Endothelial cell of umbilical vein (primary cell): ENCODE results near the gene MYBPHL. TPM values are rescaled to one million over a fixed set of nuclear protein-coding genes. Genes with fewer than 3 reads are reported as not detected.

Experiments
- BruUV-seq: library from RNA; stranded (reverse); fragments of 400-500 nt; replicated peaks from 2 replicates; lab custom pipeline; 2021; lab: Mats Ljungman, UMichigan
- CTCF ChIA-PET: fragments of 300-600, 350-600 bp; sonication (Branson Sonifier 250); formaldehyde crosslinking; loops from one replicate; lab custom pipeline; 2021; ENCODE audit warnings: antibody characterized with exemption, inconsistent platforms; lab: Charles Lee
- POLR2A ChIA-PET: fragments of 300-600, 350-600 bp; sonication (Branson Sonifier 250); formaldehyde crosslinking; loops from one replicate; lab custom pipeline; 2021; ENCODE audit warnings: antibody characterized with exemption, inconsistent platforms; lab: Charles Lee
- DNase-seq: peaks from one replicate; pipeline ENCODE4 v3.0.0-alpha.2; 2011; ENCODE audit warnings: low read depth, low spot score
- FAIRE-seq: peaks from 2 replicates; lab custom pipeline; 2011; peaks lifted over from hg19 to GRCh38; lab: Jason Lieb, UNC
- H2AFZ ChIP-seq: 2 replicates; pipeline ENCODE4 v1.6.0; 2012; ENCODE audit warnings: low read depth, low read length, control low read depth, inconsistent platforms
- H3K27ac ChIP-seq: 2 replicates; pipeline ENCODE4 v1.5.1; 2011; ENCODE audit warnings: low read depth, mild to moderate bottlenecking, control low read depth, low read length, moderate library complexity; ENCODE audit not compliant: insufficient read depth
- H3K27me3 ChIP-seq, 2 experiments: 2 replicates each; pipeline versions ENCODE4 v1.6.0 to v1.6.1; 2011; ENCODE audit warnings: low read length in 2 of 2, mixed read lengths in 1 of 2; ENCODE audit not compliant: control insufficient read depth in 2 of 2, insufficient read depth in 2 of 2
- H3K36me3 ChIP-seq, 2 experiments: 2 replicates in 1 of 2; 3 replicates in 1 of 2; pipeline ENCODE4 v1.5.1; 2011; ENCODE audit warnings: low read length in 2 of 2, mild to moderate bottlenecking in 1 of 2, moderate library complexity in 1 of 2; ENCODE audit not compliant: control insufficient read depth in 2 of 2, insufficient read depth in 2 of 2; ENCODE audit errors: extremely low read depth in 1 of 2
- H3K4me1 ChIP-seq: 3 replicates; pipeline ENCODE4 v1.5.1; 2011; ENCODE audit warnings: mild to moderate bottlenecking, low read length; ENCODE audit not compliant: control insufficient read depth, insufficient read depth; ENCODE audit errors: extremely low read depth
- H3K4me2 ChIP-seq: 2 replicates; pipeline ENCODE4 v1.6.1; 2011; ENCODE audit warnings: low read length, control low read depth, mixed read lengths; ENCODE audit not compliant: insufficient read depth
- H3K4me3 ChIP-seq, 3 experiments: fragments of 200-600 bp in 1 of 3; sonication (generic), shearing (Covaris generic) in 1 of 3; replicated peaks in 1 of 3; 2 replicates each; pipeline ENCODE4 v1.5.1; 2011 to 2016; ENCODE audit warnings: control low read depth in 3 of 3, low read length in 3 of 3, mild to moderate bottlenecking in 2 of 3, inconsistent platforms in 1 of 3, low read depth in 1 of 3, moderate library complexity in 1 of 3; ENCODE audit not compliant: insufficient read depth in 1 of 3
- H3K79me2 ChIP-seq: 2 replicates; pipeline ENCODE4 v1.6.0; 2012; ENCODE audit warnings: low read length, inconsistent platforms; ENCODE audit not compliant: control insufficient read depth, insufficient read depth
- H3K9ac ChIP-seq: replicated peaks from 2 replicates; pipeline ENCODE3; 2011; ENCODE audit warnings: low read length, control low read depth; ENCODE audit not compliant: insufficient read depth; ENCODE audit errors: extremely low read depth
- H3K9me1 ChIP-seq: replicated peaks from 3 replicates; pipeline ENCODE4 v1.6.0; 2011; ENCODE audit warnings: mild to moderate bottlenecking, low read length; ENCODE audit not compliant: control insufficient read depth, insufficient read depth; ENCODE audit errors: extremely low read depth
- H3K9me3 ChIP-seq: replicated peaks from 2 replicates; pipeline ENCODE4 v1.5.1; 2012; ENCODE audit warnings: low read length, inconsistent platforms; ENCODE audit not compliant: control insufficient read depth, insufficient read depth
- H4K20me1 ChIP-seq: replicated peaks from 2 replicates; pipeline ENCODE3; 2011; ENCODE audit warnings: mild to moderate bottlenecking, low read length; ENCODE audit not compliant: control insufficient read depth, insufficient read depth; ENCODE audit errors: extremely low read depth
- EZH2 ChIP-seq: IDR thresholded peaks from 2 replicates; pipeline ENCODE4 v1.6.1; 2012; ENCODE audit warnings: borderline replicate concordance, low read depth, mild to moderate bottlenecking, moderate library complexity, low read length, inconsistent platforms; ENCODE audit not compliant: severe bottlenecking
- FOS ChIP-seq: IDR thresholded peaks from 2 replicates; pipeline ENCODE4 v1.6.1; 2011; ENCODE audit warnings: mild to moderate bottlenecking, low read length, moderate library complexity, borderline replicate concordance; ENCODE audit not compliant: insufficient read depth
- GATA2 ChIP-seq: IDR thresholded peaks from 2 replicates; pipeline ENCODE4 v1.7.0; 2011; ENCODE audit warnings: low read depth, mild to moderate bottlenecking, moderate library complexity, mixed read lengths, low read length; ENCODE audit not compliant: insufficient read length, insufficient read depth
- JUN ChIP-seq: IDR thresholded peaks from 2 replicates; pipeline ENCODE4 v1.6.1; 2011; ENCODE audit warnings: borderline replicate concordance, low read depth; ENCODE audit not compliant: insufficient read length, insufficient read depth
- MAX ChIP-seq: IDR thresholded peaks from 2 replicates; pipeline ENCODE4 v1.6.1; 2011; ENCODE audit not compliant: insufficient read depth, insufficient read length
- MYC ChIP-seq: IDR thresholded peaks from one replicate; pipeline ENCODE4 v1.6.1; 2011; ENCODE audit warnings: mild to moderate bottlenecking, low read depth, low read length
- POLR2A ChIP-seq: IDR thresholded peaks from 2 replicates; pipeline ENCODE4 v1.6.1; 2012; ENCODE audit warnings: low read depth, mild to moderate bottlenecking, control low read depth, low read length
- POLR2AphosphoS5 ChIP-seq: IDR thresholded peaks from 2 replicates; pipeline ENCODE4 v1.6.1; 2012; ENCODE audit warnings: low read depth, mild to moderate bottlenecking, control low read depth, low read length, moderate library complexity; ENCODE audit not compliant: insufficient read depth
- dilution Hi-C: fragments of 300-500 bp; cut with MboI; formaldehyde crosslinking; loops from one replicate; pipeline ENCODE4 v1.15.0; 2019; ENCODE audit warnings: low sequenced_read_pairs; ENCODE audit not compliant: extremely low pct_ligation_motif_present
- intact Hi-C: fragments of 100-400 bp; cut with micrococcal nuclease; formaldehyde crosslinking; loops from one replicate; pipeline ENCODE4 v1.10.0; 2022
- polyA plus RNA-seq, 4 experiments: library from polyadenylated mRNA; depleted of rRNA in 3 of 4; stranded (reverse) in 3 of 4; unstranded in 1 of 4; fragments of >200 nt; gene quantifications; 2 replicates each; pipeline versions ENCODE4 v1.2.1 to v1.2.3, GENCODE V29; 2011 to 2012; ENCODE audit warnings: missing spikeins in 1 of 4
- total RNA-seq: library from RNA; stranded (reverse); gene quantifications from 2 replicates; pipeline ENCODE4 v1.2.3, GENCODE V29; 2021
- TF ChIP-seq, protein P1 (sequence below), 2 donors: IDR thresholded peaks; 1 replicate in 1 of 2; 2 replicates in 1 of 2; pipeline ENCODE4 v1.5.1; 2011; ENCODE audit warnings: low read length in 2 of 2, mild to moderate bottlenecking in 2 of 2, moderate library complexity in 2 of 2, control low read depth in 1 of 2, inconsistent platforms in 1 of 2, low read depth in 1 of 2; ENCODE audit not compliant: insufficient read depth in 1 of 2; ENCODE audit errors: extremely low read depth in 1 of 2

Gene MYBPHL
- total and polyA plus RNA-seq, 2 donors (not counting 3 experiments of a cell fraction or from before 2014, with no cell fraction given): not detected

DNA sequence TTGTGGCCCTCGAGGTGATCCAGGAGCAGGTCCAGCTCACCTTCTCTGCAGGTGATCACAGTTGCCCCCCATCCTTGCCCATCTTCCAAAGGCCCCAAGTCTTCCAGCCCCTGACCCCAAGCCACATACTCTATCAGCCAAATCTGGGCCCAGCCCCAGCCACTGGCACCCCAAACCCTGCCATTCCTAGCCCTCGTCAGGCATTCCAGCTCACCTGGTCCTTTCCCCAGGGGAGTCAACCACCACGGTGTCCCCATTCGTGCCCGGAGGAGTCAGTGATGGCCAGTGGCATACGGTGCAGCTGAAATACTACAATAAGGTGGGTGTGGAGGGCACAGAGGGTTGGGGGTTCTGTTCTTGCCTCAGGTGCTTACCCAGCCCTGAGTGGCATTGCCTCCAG lies 45.2 kb downstream of the MYBPHL start:
- BruUV-seq: no TSS peak
- Histone ChIP-seq H3K9ac (no peak overlapping the region), H3K27ac (no peak overlapping the region), H3K27me3 (no peaks in the 10 kb centered on the region), H3K4me3 (no peak overlapping the region), H3K79me2 (no peaks in the 10 kb centered on the region), H3K4me1 (no peaks in the 10 kb centered on the region), H3K4me2 (no peak overlapping the region), H4K20me1 (no peaks in the 10 kb centered on the region), H3K9me3 (no peaks in the 10 kb centered on the region), H2AFZ (no peak overlapping the region), H3K36me3 (no peaks in the 10 kb centered on the region), H3K9me1 (no peaks in the 10 kb centered on the region)
- ChIA-PET CTCF (interaction anchor here (0.9 to 2.5 kb wide), 2 partner anchors 25 to 138 kb away, joined by 3 to 11 read pairs; no protein-coding TSS in a partner anchor), POLR2A (no interaction called here)
- no peak for FAIRE-seq
- TF ChIP-seq POLR2AphosphoS5 (no peak), FOS (no peak), EZH2 (no peak), MAX (no peak), POLR2A (no peak), JUN (no peak), GATA2 (no peak), MYC (no peak)
- TF ChIP-seq, protein P1, sequence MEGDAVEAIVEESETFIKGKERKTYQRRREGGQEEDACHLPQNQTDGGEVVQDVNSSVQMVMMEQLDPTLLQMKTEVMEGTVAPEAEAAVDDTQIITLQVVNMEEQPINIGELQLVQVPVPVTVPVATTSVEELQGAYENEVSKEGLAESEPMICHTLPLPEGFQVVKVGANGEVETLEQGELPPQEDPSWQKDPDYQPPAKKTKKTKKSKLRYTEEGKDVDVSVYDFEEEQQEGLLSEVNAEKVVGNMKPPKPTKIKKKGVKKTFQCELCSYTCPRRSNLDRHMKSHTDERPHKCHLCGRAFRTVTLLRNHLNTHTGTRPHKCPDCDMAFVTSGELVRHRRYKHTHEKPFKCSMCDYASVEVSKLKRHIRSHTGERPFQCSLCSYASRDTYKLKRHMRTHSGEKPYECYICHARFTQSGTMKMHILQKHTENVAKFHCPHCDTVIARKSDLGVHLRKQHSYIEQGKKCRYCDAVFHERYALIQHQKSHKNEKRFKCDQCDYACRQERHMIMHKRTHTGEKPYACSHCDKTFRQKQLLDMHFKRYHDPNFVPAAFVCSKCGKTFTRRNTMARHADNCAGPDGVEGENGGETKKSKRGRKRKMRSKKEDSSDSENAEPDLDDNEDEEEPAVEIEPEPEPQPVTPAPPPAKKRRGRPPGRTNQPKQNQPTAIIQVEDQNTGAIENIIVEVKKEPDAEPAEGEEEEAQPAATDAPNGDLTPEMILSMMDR (IDR thresholded peaks at IDR 0.05; ENCODE audit: extremely low read depth in 1 of 2, insufficient read depth in 1 of 2, low read depth in 1 of 2, low read length in 2 of 2): no peak
- intact Hi-C loops (no loop called here), dilution Hi-C loops (no loop called here)
- no peak for DNase-seq
